Fibroblast of lung (primary cell): ENCODE measurements around the gene ZNF467. TPM values are rescaled to one million over a fixed set of nuclear protein-coding genes. Genes with fewer than 3 reads are reported as not detected.

Source experiments
- DNase-seq, 2 donors: peaks; one replicate each; pipeline versions ENCODE4 v3.0.0 to v3.0.0-alpha.2; 2010; ENCODE audit warnings: low read depth in 2 of 2
- H2AFZ ChIP-seq: 2 replicates; pipeline ENCODE4 v1.5.1; 2012; ENCODE audit warnings: low read length, control low read depth, inconsistent platforms
- H3K27ac ChIP-seq: 2 replicates; pipeline ENCODE4 v1.5.1; 2011; ENCODE audit warnings: low read length, control low read depth; ENCODE audit not compliant: insufficient read depth
- H3K27me3 ChIP-seq: 2 replicates; pipeline ENCODE4 v1.5.1; 2011; ENCODE audit warnings: mild to moderate bottlenecking, low read length; ENCODE audit not compliant: control insufficient read depth, insufficient read depth
- H3K36me3 ChIP-seq: 2 replicates; pipeline ENCODE4 v1.5.1; 2011; ENCODE audit warnings: low read length; ENCODE audit not compliant: control insufficient read depth, insufficient read depth
- H3K4me1 ChIP-seq: 2 replicates; pipeline ENCODE4 v1.5.1; 2011; ENCODE audit warnings: low read length; ENCODE audit not compliant: control insufficient read depth, insufficient read depth; ENCODE audit errors: extremely low read depth
- H3K4me2 ChIP-seq: 2 replicates; pipeline ENCODE4 v1.5.1; 2011; ENCODE audit warnings: low read length, control low read depth; ENCODE audit not compliant: insufficient read depth; ENCODE audit errors: extremely low read depth
- H3K4me3 ChIP-seq, 4 experiments: fragments of 200-600 bp in 1 of 4; sonication (generic) in 1 of 4; replicated peaks in 1 of 4; 2 replicates each; pipeline ENCODE4 v1.5.1; 2011 to 2016; ENCODE audit warnings: low read length in 4 of 4, low read depth in 3 of 4, mild to moderate bottlenecking in 3 of 4, control low read depth in 2 of 4, inconsistent platforms in 1 of 4, mixed read lengths in 1 of 4; ENCODE audit not compliant: insufficient read depth in 1 of 4; ENCODE audit errors: control extremely low read depth in 1 of 4
- H3K79me2 ChIP-seq: 2 replicates; pipeline ENCODE4 v1.5.1; 2012; ENCODE audit warnings: mild to moderate bottlenecking, low read length, inconsistent platforms; ENCODE audit not compliant: control insufficient read depth, insufficient read depth
- H3K9ac ChIP-seq: 2 replicates; pipeline ENCODE4 v1.5.1; 2011; ENCODE audit warnings: mild to moderate bottlenecking, low read length, control low read depth; ENCODE audit not compliant: insufficient read depth
- H3K9me3 ChIP-seq: 2 replicates; pipeline ENCODE4 v1.5.1; 2012; ENCODE audit warnings: low read depth, low read length; ENCODE audit not compliant: control insufficient read depth, insufficient read depth
- H4K20me1 ChIP-seq: 2 replicates; pipeline ENCODE4 v1.5.1; 2011; ENCODE audit warnings: low read length; ENCODE audit not compliant: control insufficient read depth, insufficient read depth; ENCODE audit errors: extremely low read depth
- EZH2 ChIP-seq: IDR thresholded peaks from 2 replicates; pipeline ENCODE4 v1.5.1; 2012; ENCODE audit warnings: low read length, control low read depth, mild to moderate bottlenecking; ENCODE audit errors: missing control alignments
- polyA plus RNA-seq, 2 donors: library from polyadenylated mRNA; depleted of rRNA in 1 of 2; stranded (reverse) in 1 of 2; unstranded in 1 of 2; fragments of >200 nt; gene quantifications; 2 replicates each; pipeline ENCODE4 v1.2.1, GENCODE V29; 2011 to 2012; ENCODE audit warnings: missing spikeins in 1 of 2
- total RNA-seq: library from RNA; depleted of rRNA; stranded (reverse); fragments of >200 nt; gene quantifications from 2 replicates; pipeline ENCODE4 v1.2.1, GENCODE V29; 2014
- TF ChIP-seq, protein P1 (sequence below), 2 donors: IDR thresholded peaks in 1 of 2; conservative IDR thresholded peaks in 1 of 2; 1 replicate in 1 of 2; 2 replicates in 1 of 2; pipeline ENCODE4 v1.5.1; 2011 to 2012; ENCODE audit warnings: low read length in 2 of 2, control low read depth in 1 of 2, inconsistent platforms in 1 of 2, low read depth in 1 of 2, mild to moderate bottlenecking in 1 of 2

The ZNF467 gene
- total and polyA plus RNA-seq, 2 donors (not counting 1 experiment from before 2014, with no cell fraction given) = 0.89 to 1.3 TPM

DNA sequence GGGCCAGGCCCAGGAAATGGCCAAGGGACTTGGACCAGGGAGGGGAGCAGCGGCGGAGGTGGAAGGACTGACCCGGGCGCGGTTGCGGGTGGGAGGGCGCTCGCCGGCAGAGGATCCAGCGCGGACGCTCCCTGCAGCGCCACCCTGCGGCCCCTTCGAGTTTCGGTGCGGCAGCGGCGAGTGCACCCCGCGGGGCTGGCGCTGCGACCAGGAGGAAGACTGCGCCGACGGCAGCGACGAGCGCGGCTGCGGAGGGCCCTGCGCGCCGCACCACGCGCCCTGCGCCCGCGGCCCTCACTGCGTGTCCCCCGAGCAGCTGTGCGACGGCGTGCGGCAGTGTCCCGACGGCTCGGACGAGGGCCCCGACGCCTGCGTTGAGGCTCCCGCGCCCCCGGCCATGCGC is 16.8 kb upstream of the ZNF467 start:
- no peak overlapping the region for H2AFZ ChIP-seq
- H3K36me3 ChIP-seq = no peaks in the 10 kb centered on the region
- H4K20me1 ChIP-seq = no peaks in the 10 kb centered on the region
- H3K4me2 ChIP-seq = no peak overlapping the region
- no peak overlapping the region for H3K9ac ChIP-seq
- no peaks in the 10 kb centered on the region for H3K79me2 ChIP-seq
- H3K9me3 ChIP-seq = no peaks in the 10 kb centered on the region
- no peaks in the 10 kb centered on the region for H3K4me1 ChIP-seq
- peaks cover 6% of the 10 kb centered on the region for H3K27me3 ChIP-seq
- H3K4me3 ChIP-seq = no peak overlapping the region
- TF ChIP-seq, protein P1, sequence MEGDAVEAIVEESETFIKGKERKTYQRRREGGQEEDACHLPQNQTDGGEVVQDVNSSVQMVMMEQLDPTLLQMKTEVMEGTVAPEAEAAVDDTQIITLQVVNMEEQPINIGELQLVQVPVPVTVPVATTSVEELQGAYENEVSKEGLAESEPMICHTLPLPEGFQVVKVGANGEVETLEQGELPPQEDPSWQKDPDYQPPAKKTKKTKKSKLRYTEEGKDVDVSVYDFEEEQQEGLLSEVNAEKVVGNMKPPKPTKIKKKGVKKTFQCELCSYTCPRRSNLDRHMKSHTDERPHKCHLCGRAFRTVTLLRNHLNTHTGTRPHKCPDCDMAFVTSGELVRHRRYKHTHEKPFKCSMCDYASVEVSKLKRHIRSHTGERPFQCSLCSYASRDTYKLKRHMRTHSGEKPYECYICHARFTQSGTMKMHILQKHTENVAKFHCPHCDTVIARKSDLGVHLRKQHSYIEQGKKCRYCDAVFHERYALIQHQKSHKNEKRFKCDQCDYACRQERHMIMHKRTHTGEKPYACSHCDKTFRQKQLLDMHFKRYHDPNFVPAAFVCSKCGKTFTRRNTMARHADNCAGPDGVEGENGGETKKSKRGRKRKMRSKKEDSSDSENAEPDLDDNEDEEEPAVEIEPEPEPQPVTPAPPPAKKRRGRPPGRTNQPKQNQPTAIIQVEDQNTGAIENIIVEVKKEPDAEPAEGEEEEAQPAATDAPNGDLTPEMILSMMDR (conservative IDR thresholded peaks at IDR 0.05 in 1 of 2, IDR thresholded peaks at IDR 0.05 in 1 of 2; ENCODE audit: low read depth in 1 of 2, low read length in 2 of 2) = peak in 1 of 2 donors; percentile 44
- peak; percentile 18 for TF ChIP-seq EZH2
- no peak overlapping the region for H3K27ac ChIP-seq
- DNase-seq = no peak

DNA sequence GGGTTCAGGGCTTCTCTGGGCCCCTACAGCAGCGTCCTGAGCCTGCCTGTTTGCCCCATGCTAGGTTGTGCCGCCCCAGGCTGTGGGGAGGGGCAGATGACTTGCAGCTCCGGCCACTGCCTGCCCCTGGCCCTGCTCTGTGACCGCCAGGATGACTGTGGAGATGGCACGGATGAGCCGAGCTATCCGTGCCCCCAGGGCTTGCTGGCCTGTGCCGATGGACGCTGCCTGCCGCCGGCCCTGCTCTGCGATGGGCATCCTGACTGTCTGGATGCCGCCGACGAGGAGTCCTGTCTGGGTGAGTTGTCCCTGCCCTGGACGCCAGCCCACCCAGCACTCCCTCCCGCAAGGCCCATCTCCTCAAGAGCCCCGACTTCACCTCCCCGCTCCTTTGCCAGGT is 15.7 kb upstream of the ZNF467 start:
- TF ChIP-seq, protein P1 (conservative IDR thresholded peaks at IDR 0.05 in 1 of 2, IDR thresholded peaks at IDR 0.05 in 1 of 2; ENCODE audit: low read depth in 1 of 2, low read length in 2 of 2) = no peak
- TF ChIP-seq EZH2 = no peak
- Histone ChIP-seq H3K9ac (no peak overlapping the region), H3K27me3 (peaks cover 6% of the 10 kb centered on the region), H2AFZ (no peak overlapping the region), H3K36me3 (no peaks in the 10 kb centered on the region), H3K9me3 (no peaks in the 10 kb centered on the region), H4K20me1 (no peaks in the 10 kb centered on the region), H3K27ac (no peak overlapping the region), H3K79me2 (no peaks in the 10 kb centered on the region), H3K4me2 (no peak overlapping the region), H3K4me1 (no peaks in the 10 kb centered on the region), H3K4me3 (no peak overlapping the region)
- no peak for DNase-seq

DNA sequence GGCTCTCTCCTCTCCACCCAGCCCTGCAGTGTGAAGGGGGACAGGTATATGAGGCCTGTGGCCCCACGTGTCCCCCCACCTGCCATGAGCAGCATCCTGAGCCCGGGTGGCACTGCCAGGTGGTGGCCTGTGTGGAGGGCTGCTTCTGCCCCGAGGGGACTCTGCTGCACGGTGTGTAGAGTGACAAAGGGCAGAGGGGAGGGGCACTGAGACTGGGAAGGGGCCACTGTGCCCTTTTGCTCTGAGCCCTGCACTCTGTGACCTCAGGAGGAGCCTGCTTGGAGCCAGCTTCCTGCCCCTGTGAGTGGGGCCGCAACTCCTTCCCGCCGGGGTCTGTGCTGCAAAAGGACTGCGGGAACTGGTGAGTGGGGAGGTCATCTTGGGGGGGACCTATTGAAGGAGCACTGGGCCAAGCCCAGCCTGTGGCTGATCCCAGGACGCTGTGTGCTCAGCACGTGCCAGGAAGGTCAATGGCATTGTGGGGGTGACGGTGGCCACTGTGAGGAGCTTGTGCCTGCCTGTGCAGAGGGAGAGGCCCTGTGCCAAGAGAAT is 15.0 kb upstream of the ZNF467 start:
- Histone ChIP-seq H3K27me3 (peaks cover 6% of the 10 kb centered on the region), H3K4me3 (no peak overlapping the region), H3K27ac (no peak overlapping the region), H3K4me1 (no peaks in the 10 kb centered on the region), H3K9ac (no peak overlapping the region), H3K36me3 (no peaks in the 10 kb centered on the region), H3K4me2 (no peak overlapping the region), H3K9me3 (no peaks in the 10 kb centered on the region), H2AFZ (no peak overlapping the region), H3K79me2 (no peaks in the 10 kb centered on the region), H4K20me1 (no peaks in the 10 kb centered on the region)
- TF ChIP-seq, protein P1 (conservative IDR thresholded peaks at IDR 0.05 in 1 of 2, IDR thresholded peaks at IDR 0.05 in 1 of 2; ENCODE audit: low read depth in 1 of 2, low read length in 2 of 2) = no peak
- no peak for TF ChIP-seq EZH2
- no peak for DNase-seq
